WTC11 (cell line): ENCODE results near the gene LRRC61. TPM values are rescaled to one million over a fixed set of nuclear protein-coding genes. Genes with fewer than 3 reads are reported as not detected.
"Not testable (repeated sequence)": the region's sequence is repeated elsewhere in the genome, so short reads cannot be mapped to it uniquely, and the experiment has no call there.

Experiments used
- ATAC-seq: fragments of 200-7000 bp; cut with Tn5 transposase; 2 replicates; pipeline ENCODE4 v1.10.0; 2021; ENCODE audit warnings: mild to moderate bottlenecking, moderate library complexity
- CTCF ChIA-PET: fragments of 300-600 bp; sonication (Branson Sonifier 250); formaldehyde crosslinking; loops from one replicate; lab custom pipeline; 2021; ENCODE audit warnings: antibody characterized with exemption; lab: Charles Lee
- POLR2A ChIA-PET: fragments of 350-600 bp; sonication (Branson Sonifier 250); formaldehyde crosslinking; loops from one replicate; lab custom pipeline; 2021; ENCODE audit warnings: antibody characterized with exemption; lab: Charles Lee
- DNase-seq: peaks from one replicate; pipeline ENCODE4 v3.0.0; 2021; ENCODE audit warnings: low spot score
- H3K27ac Mint-ChIP-seq: 2 replicates; pipeline ENCODE4 v1.8.0; 2021; ENCODE audit warnings: mixed read lengths
- H3K27me3 Mint-ChIP-seq: 2 replicates; pipeline ENCODE4 v1.8.0; 2021; ENCODE audit warnings: low read depth, mild to moderate bottlenecking, moderate library complexity, mixed read lengths
- H3K36me3 Mint-ChIP-seq: 2 replicates; pipeline ENCODE4 v1.8.0; 2021; ENCODE audit warnings: mixed read lengths
- H3K4me1 Mint-ChIP-seq: 2 replicates; pipeline ENCODE4 v1.8.0; 2022; ENCODE audit warnings: mixed read lengths
- H3K4me3 Mint-ChIP-seq: 2 replicates; pipeline ENCODE4 v1.8.0; 2021; ENCODE audit warnings: mild to moderate bottlenecking, moderate library complexity, mixed read lengths
- H3K9me3 Mint-ChIP-seq: 2 replicates; pipeline ENCODE4 v1.8.0; 2021; ENCODE audit warnings: mixed read lengths
- AFF4 ChIP-seq: sonication (generic); formaldehyde crosslinking; IDR thresholded peaks from 2 replicates; pipeline ENCODE4 v1.8.1; 2023; ENCODE audit warnings: mild to moderate bottlenecking, missing genetic modification reagents, borderline replicate concordance
- CBFB ChIP-seq: sonication (generic); formaldehyde crosslinking; IDR thresholded peaks from 2 replicates; pipeline ENCODE4 v1.8.1; 2022; ENCODE audit warnings: mild to moderate bottlenecking, low read depth, missing genetic modification reagents
- CDX4 ChIP-seq: fragments of 250-450 bp; sonication (Bioruptor Pico); IDR thresholded peaks from 2 replicates; pipeline ENCODE4 v1.9.0; 2021; ENCODE audit warnings: moderate library complexity, mild to moderate bottlenecking, inconsistent platforms, borderline replicate concordance
- GRHL2 ChIP-seq: fragments of 250-450 bp; sonication (Bioruptor Pico); IDR thresholded peaks from 2 replicates; pipeline ENCODE4 v1.8.0; 2022; ENCODE audit warnings: mild to moderate bottlenecking, moderate library complexity; ENCODE audit not compliant: insufficient replicate concordance, severe bottlenecking
- NR2C2 ChIP-seq: sonication (generic); formaldehyde crosslinking; IDR thresholded peaks from 2 replicates; pipeline ENCODE4 v1.8.0; 2022; ENCODE audit warnings: mild to moderate bottlenecking, missing genetic modification reagents
- OVOL2 ChIP-seq: fragments of 250-450 bp; sonication (Bioruptor Pico); IDR thresholded peaks from 2 replicates; pipeline ENCODE4 v1.9.0; 2021; ENCODE audit warnings: mild to moderate bottlenecking, borderline replicate concordance
- SOX15 ChIP-seq: fragments of 250-450 bp; sonication (Bioruptor Pico); IDR thresholded peaks from 2 replicates; pipeline ENCODE4 v1.9.0; 2021; ENCODE audit warnings: mild to moderate bottlenecking
- TEAD4 ChIP-seq: sonication (generic); formaldehyde crosslinking; IDR thresholded peaks from 2 replicates; pipeline ENCODE4 v1.8.0; 2022; ENCODE audit warnings: mild to moderate bottlenecking, missing genetic modification reagents
- ZNF121 ChIP-seq: sonication (generic); formaldehyde crosslinking; IDR thresholded peaks from 2 replicates; pipeline ENCODE4 v1.8.0; 2023; ENCODE audit warnings: missing genetic modification reagents
- ZNF138 ChIP-seq: sonication (generic); formaldehyde crosslinking; conservative IDR thresholded peaks from 2 replicates; pipeline ENCODE4 v1.8.1; 2022; ENCODE audit warnings: mild to moderate bottlenecking, moderate library complexity, missing genetic modification reagents
- ZNF423 ChIP-seq: fragments of 250-450 bp; sonication (Bioruptor Pico); IDR thresholded peaks from 2 replicates; pipeline ENCODE4 v2.1.2; 2022; ENCODE audit warnings: mild to moderate bottlenecking, moderate library complexity
- total RNA-seq: library from RNA; stranded (reverse); gene quantifications from 3 replicates; pipeline ENCODE4 v1.2.3, GENCODE V29; 2021
- TF ChIP-seq, protein P1 (sequence below): sonication (generic); formaldehyde crosslinking; IDR thresholded peaks from 2 replicates; pipeline ENCODE4 v1.8.1; 2023; ENCODE audit warnings: mild to moderate bottlenecking, missing genetic modification reagents

Gene LRRC61
- total RNA-seq, 1 experiment from 2014 or later = 27.7 TPM

DNA sequence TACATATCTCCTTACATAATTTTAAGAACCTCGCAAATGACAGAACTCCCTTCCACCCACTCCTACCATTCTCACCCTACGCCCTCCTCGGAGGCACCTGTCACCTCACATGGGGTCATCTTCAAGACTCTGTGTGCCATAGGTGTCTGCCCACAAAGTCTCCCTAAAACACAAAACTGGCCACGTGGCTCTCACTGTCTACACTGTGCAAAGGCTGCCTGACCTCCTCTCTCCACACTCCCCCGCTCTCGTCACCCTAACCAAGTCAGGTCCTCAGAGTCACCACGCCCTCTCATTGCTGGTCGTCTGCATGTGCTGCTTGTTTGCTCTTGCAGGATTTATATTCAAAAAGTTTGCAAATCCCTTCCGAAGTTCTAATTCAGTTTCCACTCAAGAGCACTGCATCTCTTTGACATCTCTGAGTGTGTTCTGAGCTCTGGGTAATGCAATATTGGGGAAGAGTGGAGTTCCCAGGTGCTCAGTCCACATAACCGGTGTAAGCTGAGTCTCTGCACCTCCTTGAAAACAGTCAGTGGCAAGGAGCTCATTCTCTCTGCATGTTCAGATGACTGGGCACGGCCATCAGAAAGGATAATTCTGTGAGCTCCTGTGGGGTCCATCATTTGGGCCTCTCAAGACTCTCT, 17.8 kb upstream of the LRRC61 start:
- H3K4me1 Mint-ChIP-seq, ATAC-seq, DNase-seq, H3K4me3 Mint-ChIP-seq, H3K27ac Mint-ChIP-seq, H3K27me3 Mint-ChIP-seq, POLR2A ChIA-PET, CTCF ChIA-PET: not testable (repeated sequence)
- H3K36me3 Mint-ChIP-seq = peaks cover 21% of the 10 kb centered on the region
- H3K9me3 Mint-ChIP-seq = peaks cover 25% of the 10 kb centered on the region

- CTCF ChIA-PET, H3K27ac Mint-ChIP-seq, POLR2A ChIA-PET, H3K4me3 Mint-ChIP-seq, H3K4me1 Mint-ChIP-seq, DNase-seq, ATAC-seq, H3K27me3 Mint-ChIP-seq: not testable (repeated sequence)
- Mint-ChIP-seq H3K9me3 (peaks cover 25% of the 10 kb centered on the region), H3K36me3 (peaks cover 21% of the 10 kb centered on the region)
These were observed 17.3 kb upstream of the LRRC61 start for GRCh38 chr7:150305903-150306284.

GRCh38 chr7:150306377-150306776, 16.8 kb upstream of the LRRC61 start:
- H3K36me3 Mint-ChIP-seq = peaks cover 21% of the 10 kb centered on the region
- H3K27me3 Mint-ChIP-seq, H3K4me1 Mint-ChIP-seq, H3K4me3 Mint-ChIP-seq, DNase-seq, CTCF ChIA-PET, POLR2A ChIA-PET, H3K27ac Mint-ChIP-seq, ATAC-seq: not testable (repeated sequence)
- H3K9me3 Mint-ChIP-seq = peaks cover 25% of the 10 kb centered on the region

GRCh38 chr7:150307129-150307528, 16.0 kb upstream of the LRRC61 start:
- ChIA-PET CTCF (no interaction called here), POLR2A (no interaction called here)
- Mint-ChIP-seq H3K36me3 (peaks cover 21% of the 10 kb centered on the region), H3K27me3 (peaks cover 5% of the 10 kb centered on the region; the same call in 1 of the 2 replicates), H3K4me3 (no peak overlapping the region), H3K27ac (no peak overlapping the region), H3K4me1 (peaks cover 8% of the 10 kb centered on the region), H3K9me3 (peaks cover 25% of the 10 kb centered on the region)
- ATAC-seq (no peak), DNase-seq (no peak)
- TF ChIP-seq ZNF121 (CRISPR knock-in tag) = no peak
- TF ChIP-seq ZNF138 (CRISPR knock-in tag) = no peak
- no peak for TF ChIP-seq SOX15 (CRISPR knock-in tag)
- TF ChIP-seq TEAD4 (CRISPR knock-in tag) = no peak
- no peak for TF ChIP-seq CBFB (CRISPR knock-in tag)
- TF ChIP-seq GRHL2 (CRISPR knock-in tag) = no peak
- no peak for TF ChIP-seq OVOL2 (CRISPR knock-in tag)
- no peak for TF ChIP-seq AFF4 (CRISPR knock-in tag)
- no peak for TF ChIP-seq CDX4 (CRISPR knock-in tag)
- TF ChIP-seq, protein P1, sequence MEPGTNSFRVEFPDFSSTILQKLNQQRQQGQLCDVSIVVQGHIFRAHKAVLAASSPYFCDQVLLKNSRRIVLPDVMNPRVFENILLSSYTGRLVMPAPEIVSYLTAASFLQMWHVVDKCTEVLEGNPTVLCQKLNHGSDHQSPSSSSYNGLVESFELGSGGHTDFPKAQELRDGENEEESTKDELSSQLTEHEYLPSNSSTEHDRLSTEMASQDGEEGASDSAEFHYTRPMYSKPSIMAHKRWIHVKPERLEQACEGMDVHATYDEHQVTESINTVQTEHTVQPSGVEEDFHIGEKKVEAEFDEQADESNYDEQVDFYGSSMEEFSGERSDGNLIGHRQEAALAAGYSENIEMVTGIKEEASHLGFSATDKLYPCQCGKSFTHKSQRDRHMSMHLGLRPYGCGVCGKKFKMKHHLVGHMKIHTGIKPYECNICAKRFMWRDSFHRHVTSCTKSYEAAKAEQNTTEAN (CRISPR knock-in tag) = no peak
- no peak for TF ChIP-seq NR2C2 (CRISPR knock-in tag)
- TF ChIP-seq ZNF423 (CRISPR knock-in tag) = no peak
